ENCODE measurements around the gene IRS2. TPM values are rescaled to one million over a fixed set of nuclear protein-coding genes. Genes with fewer than 3 reads are reported as not detected.

The IRS2 gene
- 23.9 TPM for polyA plus RNA-seq (2012; ENCODE audit: insufficient read length, low read depth)

DNA sequence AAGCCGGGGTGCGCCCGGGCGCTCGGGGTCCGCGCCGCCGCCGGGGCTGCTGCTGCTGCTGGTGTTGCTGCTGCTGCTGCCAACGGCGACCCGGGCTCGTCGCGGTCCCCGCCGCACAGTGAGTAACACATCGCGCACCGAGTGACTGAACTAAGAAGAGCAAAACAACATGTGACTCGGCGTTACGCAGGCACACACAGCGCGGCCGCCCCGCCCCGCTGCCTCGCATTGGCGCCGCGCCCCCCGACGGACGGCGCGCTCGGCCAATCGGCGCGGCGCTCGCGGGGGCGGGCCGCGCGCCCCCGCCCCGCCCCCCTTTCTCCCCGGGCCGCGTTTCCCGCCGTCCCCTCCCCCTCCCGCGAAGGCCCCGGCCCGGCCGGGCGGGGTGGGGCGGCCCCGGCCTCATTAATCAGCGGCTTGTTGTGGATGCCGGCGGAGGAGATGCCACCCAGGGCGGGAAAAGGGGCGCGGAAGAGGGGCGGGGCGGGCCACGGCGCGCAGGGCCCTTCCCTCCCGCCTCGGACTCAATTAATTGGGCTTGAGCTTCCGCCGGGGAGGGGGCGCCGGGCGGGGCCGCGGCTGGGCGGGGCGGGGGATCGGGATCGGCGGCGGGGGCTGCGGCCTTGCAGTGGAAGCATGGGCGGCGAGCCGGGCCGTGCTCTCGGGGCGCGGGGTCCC, at the start of gene IRS2:
Gene IRS2 (minus strand): TSS at position 127 of the 678 bp plus-strand sequence. CDS start 530 bp downstream, outside the sequence.
- TF ChIP-seq TAF1 (IDR thresholded peaks at IDR 0.05; ENCODE audit: borderline replicate concordance, insufficient read depth, low read length), result peak; percentile 86; the same call in 1 of the 2 replicates
- TF ChIP-seq FOXP2 (optimal IDR thresholded peaks at IDR 0.05; ENCODE audit: borderline replicate concordance, extremely low read depth, extremely low read length, insufficient read depth), result no peak
- peak; percentile 6; the same call in 1 of the 2 replicates for TF ChIP-seq SIN3A (IDR thresholded peaks at IDR 0.05; ENCODE audit: borderline replicate concordance, insufficient read depth, low read length)
- no peak for TF ChIP-seq REST (IDR thresholded peaks at IDR 0.05; ENCODE audit: insufficient read depth in 1 of 2, low read depth in 2 of 2, low read length in 2 of 2)
- TF ChIP-seq POLR2AphosphoS5 (IDR thresholded peaks at IDR 0.05; ENCODE audit: low read depth, low read length), result peak; percentile 76; the same call in 1 of the 2 replicates

DNA sequence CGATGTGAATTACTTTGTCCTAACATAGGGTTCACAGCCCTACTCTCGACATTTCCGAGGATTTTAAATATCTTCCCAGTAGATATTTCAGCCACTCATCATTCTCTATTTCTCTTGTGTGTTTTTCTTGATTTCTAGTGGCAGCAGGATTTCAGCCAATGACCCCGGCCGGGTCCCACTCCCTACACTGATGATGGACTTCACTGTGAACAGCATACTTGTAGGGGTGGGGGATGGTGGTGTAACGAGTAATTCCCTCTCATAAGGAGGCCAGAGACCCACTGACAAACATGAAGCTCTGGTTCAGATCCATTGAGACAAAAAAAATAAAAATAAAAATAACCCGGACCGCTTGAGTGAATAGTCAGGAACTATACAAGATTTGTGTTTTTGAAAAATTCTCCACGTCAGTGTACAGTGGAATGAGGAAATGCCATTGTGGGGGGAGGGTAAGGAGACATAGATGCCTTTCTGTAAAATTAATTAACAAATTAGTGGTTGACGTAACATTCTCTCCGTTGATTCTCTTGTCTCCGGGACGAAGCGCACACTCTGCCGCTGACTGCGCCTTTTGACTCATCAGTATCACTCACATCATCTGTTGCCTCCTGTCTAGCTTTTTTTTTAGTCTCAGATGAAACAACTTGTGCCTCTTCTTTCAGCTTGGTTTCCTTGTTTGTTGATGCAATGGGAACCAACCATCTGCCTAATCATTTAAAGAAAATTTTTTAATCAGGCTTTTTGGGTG, 48.8 kb upstream of the IRS2 start:
- TF ChIP-seq FOXP2 (optimal IDR thresholded peaks at IDR 0.05; ENCODE audit: borderline replicate concordance, extremely low read depth, extremely low read length, insufficient read depth) (no peak), TAF1 (IDR thresholded peaks at IDR 0.05; ENCODE audit: borderline replicate concordance, insufficient read depth, low read length) (no peak)

DNA sequence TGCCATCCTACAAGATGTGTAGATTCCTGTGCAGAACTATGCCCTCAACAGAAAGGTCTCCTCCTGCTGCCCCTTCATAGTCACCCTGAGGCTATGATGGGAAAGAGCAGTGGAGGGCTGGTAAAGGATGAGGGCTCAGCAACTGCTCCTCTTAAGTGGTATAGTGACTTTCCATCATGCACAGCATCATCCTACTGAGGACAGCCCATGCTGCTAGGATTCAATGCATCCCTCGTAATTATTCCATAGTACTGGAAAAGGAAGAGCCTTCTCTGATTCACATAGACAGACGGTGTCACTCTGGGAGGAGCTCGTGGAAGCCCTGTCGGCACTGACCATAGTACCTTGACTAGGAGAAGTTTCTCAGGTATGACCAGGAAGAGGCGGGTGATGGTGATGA, 47.6 kb upstream of the IRS2 start:
- TF ChIP-seq SIN3A (IDR thresholded peaks at IDR 0.05; ENCODE audit: borderline replicate concordance, insufficient read depth, low read length), result no peak
- no peak for TF ChIP-seq TAF1 (IDR thresholded peaks at IDR 0.05; ENCODE audit: borderline replicate concordance, insufficient read depth, low read length)
- no peak for TF ChIP-seq FOXP2 (optimal IDR thresholded peaks at IDR 0.05; ENCODE audit: borderline replicate concordance, extremely low read depth, extremely low read length, insufficient read depth)
- TF ChIP-seq REST (IDR thresholded peaks at IDR 0.05; ENCODE audit: insufficient read depth in 1 of 2, low read depth in 2 of 2, low read length in 2 of 2), result no peak
- no peak for TF ChIP-seq POLR2AphosphoS5 (IDR thresholded peaks at IDR 0.05; ENCODE audit: low read depth, low read length)

DNA sequence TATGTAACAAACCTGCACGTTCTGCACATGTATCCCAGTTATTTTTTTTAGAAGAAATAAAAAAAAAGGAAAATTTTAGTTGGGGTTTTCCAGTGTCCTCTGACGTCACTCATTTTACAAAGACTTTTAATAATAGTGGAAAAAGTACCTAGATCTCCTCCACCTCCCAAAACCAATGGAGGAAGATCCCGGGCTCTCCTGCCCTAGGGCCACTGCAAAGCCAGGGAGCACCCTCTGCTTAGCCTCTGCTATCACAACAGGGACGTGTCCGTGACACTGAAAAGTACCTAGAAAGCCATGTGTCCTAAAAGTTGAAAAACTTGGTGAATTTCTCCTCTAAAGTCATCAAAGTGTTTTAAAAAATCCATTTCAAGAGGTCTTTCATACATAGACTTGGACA, 46.7 kb upstream of the IRS2 start:
- no peak for TF ChIP-seq TAF1 (IDR thresholded peaks at IDR 0.05; ENCODE audit: borderline replicate concordance, insufficient read depth, low read length)

DNA sequence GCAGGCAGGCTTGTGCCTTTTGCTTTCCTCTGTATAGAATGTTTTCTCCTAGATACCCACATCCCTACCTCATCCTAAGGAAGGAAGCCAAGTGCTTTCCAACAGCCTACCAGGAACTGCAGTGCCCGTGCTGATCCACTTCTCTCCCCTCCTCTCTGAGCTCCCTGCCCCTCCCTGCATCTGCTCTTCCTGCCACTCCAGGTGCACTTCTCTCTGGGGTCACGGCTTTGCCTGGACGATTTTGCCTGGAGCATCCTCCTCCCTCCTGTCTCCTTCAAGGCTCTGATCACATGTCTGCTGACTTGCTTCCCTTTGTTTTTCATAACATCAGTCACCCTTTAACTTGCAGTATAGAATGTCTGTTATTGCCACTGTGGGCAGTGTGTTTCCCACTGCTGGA, 34.7 kb upstream of the IRS2 start:
- TF ChIP-seq TAF1 (IDR thresholded peaks at IDR 0.05; ENCODE audit: borderline replicate concordance, insufficient read depth, low read length), result no peak
- no peak for TF ChIP-seq REST (IDR thresholded peaks at IDR 0.05; ENCODE audit: insufficient read depth in 1 of 2, low read depth in 2 of 2, low read length in 2 of 2)
- TF ChIP-seq POLR2AphosphoS5 (IDR thresholded peaks at IDR 0.05; ENCODE audit: low read depth, low read length), result no peak
- TF ChIP-seq FOXP2 (optimal IDR thresholded peaks at IDR 0.05; ENCODE audit: borderline replicate concordance, extremely low read depth, extremely low read length, insufficient read depth), result no peak
- no peak for TF ChIP-seq SIN3A (IDR thresholded peaks at IDR 0.05; ENCODE audit: borderline replicate concordance, insufficient read depth, low read length)

GRCh38 chr13:109819874-109820273, 33.5 kb upstream of the IRS2 start:
- TF ChIP-seq TAF1 (IDR thresholded peaks at IDR 0.05; ENCODE audit: borderline replicate concordance, insufficient read depth, low read length) (no peak), POLR2AphosphoS5 (IDR thresholded peaks at IDR 0.05; ENCODE audit: low read depth, low read length) (no peak), SIN3A (IDR thresholded peaks at IDR 0.05; ENCODE audit: borderline replicate concordance, insufficient read depth, low read length) (no peak), FOXP2 (optimal IDR thresholded peaks at IDR 0.05; ENCODE audit: borderline replicate concordance, extremely low read depth, extremely low read length, insufficient read depth) (no peak), REST (IDR thresholded peaks at IDR 0.05; ENCODE audit: insufficient read depth in 1 of 2, low read depth in 2 of 2, low read length in 2 of 2) (no peak)
